ENCODE data around the gene KLHL29. TPM values are rescaled to one million over a fixed set of nuclear protein-coding genes. Genes with fewer than 3 reads are reported as not detected.

Gene KLHL29
- total RNA-seq, 1 donor from 2014 or later: 2.2 TPM

DNA sequence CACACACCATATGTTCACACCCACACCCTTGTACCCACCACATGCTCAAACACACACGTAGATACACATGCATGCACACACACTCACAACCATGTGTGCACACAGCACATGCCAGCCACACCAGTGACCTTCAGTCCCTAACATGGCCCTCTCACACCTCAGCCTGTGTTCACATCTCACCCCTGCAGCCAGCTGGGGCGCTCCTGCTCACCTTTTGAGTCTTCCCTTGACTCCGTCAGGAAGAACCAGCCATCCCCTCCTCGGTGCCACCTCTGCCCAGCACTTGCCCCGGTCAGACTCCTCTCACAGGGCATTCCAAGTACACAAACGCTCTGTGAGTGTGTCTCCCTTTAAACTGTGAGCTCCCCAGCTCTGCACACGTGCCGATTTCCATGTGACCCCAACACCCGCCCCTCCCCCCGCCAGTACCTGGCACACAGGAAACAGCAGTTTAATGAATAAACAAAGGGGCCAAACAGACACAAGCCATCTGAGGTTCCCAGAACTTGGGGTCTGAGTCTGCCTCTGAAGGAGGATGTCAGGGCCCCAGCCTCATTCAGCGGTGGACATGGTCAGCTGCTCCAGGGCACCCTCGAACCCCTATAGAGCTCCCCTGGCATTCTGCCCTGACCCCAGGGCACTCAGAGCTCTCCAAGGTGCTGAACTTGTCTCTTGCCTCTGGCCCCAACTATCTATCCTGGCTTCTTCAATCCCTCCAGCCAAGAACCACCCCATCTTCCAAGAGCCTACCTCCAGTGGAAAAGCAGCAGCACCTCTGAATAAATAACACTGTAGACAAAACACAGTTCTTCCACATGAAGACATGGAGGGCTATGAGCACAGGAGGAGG lies 289.1 kb downstream of the KLHL29 start:
- peak in 1 of 2 donors; percentile 8 for DNase-seq (ENCODE audit: low read depth in 2 of 2)

DNA sequence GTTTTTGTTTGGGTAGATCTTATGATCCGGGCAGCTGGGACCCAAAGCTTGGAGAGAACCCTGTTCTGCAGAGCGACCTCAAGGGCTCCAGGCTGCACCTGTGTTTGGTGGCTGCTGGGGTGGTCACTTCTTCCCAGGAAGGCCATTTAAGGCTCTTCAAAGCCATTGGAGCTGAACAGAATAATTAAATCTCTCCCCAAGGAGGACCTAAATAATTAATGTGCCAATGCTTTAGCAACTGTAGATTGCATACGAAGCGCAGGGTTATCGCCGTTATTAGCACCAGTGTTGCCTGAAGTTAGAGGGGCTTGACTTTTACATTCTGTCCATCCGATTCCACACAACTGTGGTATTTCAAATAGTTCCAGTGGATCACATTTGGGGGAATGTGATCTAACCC lies 290.5 kb downstream of the KLHL29 start:
- DNase-seq (ENCODE audit: low read depth in 2 of 2): no peak

DNA sequence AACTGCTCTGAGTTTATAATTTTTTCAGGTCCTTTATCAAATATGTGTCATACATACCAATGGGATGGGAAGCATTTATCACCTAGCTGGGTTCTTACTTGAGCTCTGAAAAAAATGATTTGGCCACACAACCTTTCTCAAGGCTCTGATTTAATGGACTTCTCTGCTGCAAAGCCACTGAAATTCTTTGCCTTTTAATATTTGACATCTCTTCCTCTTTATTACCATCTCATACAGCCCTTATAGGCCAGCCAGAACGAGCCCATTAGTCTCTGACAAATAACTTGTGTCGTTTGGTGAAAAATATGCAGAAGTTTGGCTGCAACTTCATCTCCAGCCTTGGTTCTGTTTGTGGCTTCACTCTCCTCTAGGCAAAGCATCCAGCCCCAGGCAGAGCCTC lies 292.9 kb downstream of the KLHL29 start:
- no peak for DNase-seq (ENCODE audit: low read depth in 2 of 2)

DNA sequence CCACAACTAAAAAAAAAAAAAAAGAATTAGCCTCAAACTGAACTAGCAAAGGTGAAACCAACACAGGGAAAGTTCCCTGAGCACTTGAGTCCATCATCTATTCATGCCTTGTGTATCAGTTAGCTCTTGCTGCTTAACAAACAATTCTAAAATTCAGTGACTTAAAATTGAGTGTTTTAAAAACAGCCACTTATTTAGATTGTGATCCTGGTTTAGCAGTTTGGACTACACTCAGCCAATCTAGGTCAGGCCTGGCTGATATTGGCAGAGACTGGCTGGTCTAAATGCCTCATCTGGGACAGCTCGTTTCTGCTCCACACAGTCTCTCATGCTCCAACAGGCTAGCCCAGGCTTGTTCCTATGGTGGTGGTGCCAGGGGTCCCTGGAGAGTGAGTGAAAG lies 294.1 kb downstream of the KLHL29 start:
- DNase-seq (ENCODE audit: low read depth in 2 of 2): no peak

DNA sequence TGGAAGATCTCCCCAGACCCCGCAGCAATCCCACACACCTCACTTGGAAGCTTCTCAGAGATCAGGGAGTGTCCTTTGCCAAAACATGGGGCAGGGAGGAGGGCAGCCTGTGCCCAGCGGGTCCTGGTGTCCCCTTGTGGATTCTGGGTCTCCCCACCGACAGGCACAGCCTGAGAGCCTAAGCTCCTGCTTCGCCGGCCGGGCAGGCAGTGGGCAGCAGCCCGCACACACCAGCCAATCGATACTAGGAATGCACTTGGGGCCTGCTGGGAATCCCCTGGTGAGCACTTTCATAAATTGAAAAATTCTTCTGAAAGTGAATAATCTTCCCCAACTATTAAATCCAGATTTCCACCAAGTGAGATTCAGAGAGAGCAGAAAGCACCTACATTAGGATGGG lies 296.0 kb downstream of the KLHL29 start:
- DNase-seq (ENCODE audit: low read depth in 2 of 2): no peak

DNA sequence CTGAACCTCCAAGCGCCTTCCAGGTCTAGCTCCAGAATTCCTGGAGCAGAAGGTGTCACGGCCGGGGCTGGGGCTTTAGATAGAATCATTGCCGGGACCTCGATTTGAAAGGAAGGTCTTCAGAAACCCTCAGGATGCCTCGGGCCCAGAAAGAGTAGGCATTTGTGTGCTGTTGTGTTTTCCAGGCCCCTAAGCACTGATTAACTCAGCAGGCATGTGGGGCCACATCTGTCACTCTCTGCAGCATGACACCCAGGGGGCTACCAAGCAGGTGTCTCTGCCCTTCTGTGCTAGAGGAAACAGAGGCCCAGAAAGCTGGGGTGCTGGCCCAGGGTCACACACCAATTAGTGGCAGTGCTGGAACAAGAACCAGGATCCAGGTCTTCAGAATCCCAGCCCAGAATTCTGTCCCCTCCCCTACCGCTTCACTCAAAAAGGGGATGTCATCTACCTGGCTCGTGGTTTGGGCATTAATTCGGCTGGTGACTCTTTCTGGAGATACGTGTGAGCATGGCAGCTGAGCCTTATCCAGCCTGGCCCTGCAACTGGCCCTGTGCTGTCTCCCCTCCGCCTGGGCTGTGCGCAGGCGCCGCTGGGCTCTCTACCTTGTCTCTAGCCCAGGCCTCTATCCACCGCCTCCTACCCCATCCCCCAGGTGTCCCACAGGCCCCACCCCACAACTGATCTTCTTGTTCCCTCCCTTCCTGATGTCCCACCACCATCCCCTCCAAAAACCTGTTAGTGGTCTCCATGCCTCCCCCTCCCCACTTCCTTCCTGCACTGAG lies 296.6 kb downstream of the KLHL29 start:
- no peak for DNase-seq (ENCODE audit: low read depth in 2 of 2)

DNA sequence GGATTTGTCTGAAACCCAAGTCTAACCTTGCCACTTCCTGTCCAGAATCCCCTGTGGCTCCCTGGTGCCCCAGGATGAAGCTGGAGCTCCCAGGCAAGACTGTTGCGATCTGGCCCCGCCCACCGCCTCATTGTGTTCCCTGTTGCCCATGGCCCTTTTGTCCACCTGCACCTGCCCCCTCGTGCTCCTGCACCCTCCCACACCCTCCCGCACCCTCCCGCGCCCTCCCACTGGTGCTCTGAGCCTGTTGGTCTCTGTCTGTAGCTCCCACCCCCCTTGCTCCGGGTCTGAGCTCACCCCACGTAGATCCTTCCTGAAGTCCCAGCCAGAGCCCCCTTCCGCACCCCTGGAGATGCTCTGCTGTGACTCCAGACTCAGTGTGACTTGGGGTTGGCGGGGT lies 297.5 kb downstream of the KLHL29 start:
- no peak for DNase-seq (ENCODE audit: low read depth in 2 of 2)

DNA sequence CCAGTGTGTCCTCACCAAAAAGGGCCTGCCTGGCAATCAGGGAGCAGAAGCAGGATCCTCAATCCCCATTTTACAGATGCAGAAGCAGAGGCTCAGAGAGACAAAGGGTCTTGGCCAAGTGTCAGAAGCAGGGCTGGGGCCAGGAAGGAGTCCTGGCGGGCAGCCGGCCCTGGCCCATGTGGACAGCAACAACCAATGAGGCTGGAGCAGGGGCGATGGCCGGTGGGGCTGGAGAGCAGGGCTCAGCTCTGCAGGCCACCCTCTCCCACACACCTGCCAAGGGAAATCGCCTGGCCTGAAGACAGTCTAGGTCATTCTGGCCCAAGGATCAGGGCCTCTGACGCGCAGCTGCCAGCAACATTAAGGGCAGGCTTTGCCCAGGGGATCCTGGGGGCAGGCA lies 298.0 kb downstream of the KLHL29 start:
- no peak for DNase-seq (ENCODE audit: low read depth in 2 of 2)

DNA sequence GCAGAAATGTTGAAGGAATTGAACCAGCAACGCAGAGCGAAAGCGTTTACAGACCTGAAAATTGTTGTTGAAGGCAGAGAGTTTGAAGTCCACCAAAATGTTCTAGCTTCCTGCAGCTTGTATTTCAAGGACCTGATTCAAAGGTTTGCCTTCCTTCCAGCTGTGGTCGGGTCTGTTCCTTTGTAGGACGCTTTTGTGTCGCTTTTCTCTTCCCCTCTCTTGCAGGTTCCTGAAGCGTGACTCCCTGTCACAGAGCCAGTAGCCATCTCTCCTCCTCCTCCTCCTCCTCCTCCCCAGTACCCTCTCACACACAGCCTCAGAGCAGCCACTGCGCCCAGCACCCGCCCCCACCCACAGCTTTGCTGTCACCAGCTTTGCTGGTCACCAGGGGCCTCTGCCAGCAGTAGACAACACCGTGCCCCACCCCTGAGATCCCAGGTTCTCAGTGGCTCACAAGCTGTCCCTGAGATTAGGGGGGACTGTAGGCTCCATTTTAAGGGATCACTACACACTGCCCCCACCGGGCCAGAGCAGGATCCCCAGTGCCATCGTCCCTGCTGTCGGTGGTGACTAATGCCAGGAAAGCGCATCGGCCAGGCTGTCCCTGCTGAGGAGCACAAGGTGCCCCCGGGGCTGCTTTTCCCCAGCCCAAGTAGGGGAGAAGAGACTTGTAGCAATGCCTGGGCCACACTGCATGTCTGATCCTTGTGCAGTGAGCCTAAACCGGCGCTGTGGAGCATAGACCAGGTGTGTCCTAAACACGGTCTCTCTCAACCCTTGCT lies 299.6 kb downstream of the KLHL29 start:
- DNase-seq (ENCODE audit: low read depth in 2 of 2): no peak

DNA sequence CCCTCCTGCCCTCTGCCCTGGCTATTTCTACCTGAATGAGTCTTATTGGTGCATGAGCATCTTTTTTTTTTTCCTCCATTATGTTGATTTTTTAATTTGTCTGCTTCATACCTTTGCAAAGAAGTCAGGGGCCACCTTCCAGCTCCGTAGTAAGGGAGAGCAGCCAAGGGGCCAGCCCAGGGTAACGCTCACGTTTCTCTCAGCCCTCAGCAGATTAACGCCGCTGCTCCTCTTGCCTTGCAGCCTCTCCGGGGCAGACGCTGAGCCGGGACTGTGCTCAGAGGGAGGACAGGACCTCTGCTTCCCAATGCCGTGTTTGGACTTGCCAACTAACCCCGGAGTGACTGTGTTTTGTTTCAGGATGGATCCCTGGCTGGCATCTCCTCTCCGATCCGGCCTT lies 300.2 kb downstream of the KLHL29 start:
- DNase-seq (ENCODE audit: low read depth in 2 of 2): no peak

DNA sequence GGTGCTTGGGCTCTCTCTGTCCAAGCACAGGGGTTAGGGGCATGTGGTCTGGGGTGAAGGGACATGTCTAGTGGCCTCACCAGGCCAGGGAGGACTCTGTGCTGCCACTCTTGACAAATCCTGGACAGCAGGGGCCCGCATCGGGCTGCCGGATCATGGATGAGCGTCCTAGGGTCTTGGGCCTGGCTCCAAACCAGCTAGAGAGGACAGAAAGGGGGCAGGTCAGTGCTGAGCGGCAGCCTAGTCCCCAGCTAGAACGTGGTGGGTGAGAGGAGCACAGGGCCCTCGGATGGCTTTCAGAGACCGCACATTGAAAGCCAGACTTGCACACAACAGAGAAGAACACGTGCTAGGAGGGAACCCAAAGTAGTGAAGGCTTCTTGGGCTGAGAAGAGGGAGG lies 300.7 kb downstream of the KLHL29 start:
- DNase-seq (ENCODE audit: low read depth in 2 of 2): no peak

DNA sequence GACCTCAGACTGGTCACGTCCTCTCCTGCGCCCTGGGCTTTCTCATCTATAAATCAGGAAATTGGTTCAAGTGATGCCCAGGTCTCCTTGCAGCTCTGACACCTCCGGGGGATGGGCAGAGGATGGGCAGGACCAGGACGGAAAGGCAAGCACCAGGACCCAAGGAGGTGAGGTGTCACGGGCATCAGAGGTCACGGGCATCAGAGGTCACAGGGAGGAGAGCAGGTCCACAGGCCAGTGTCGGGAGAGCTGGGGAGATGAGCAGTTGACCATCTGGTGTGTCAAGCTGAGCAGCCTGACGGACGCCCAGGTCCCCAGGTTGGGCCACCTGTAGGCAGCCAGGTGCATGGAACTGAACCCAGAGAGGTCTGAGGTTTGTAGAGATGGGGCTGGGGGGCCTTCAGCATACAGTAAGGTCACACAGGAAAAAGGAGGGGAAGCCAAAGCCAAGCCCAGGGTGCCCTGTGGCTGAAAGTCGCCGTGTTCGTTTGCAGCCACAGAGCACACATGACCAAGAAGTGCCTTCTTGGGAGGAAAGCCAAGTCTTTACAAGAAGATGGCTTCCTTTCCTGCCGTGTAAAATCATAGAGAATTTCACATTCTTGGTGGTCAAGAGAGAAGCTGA lies 301.5 kb downstream of the KLHL29 start:
- DNase-seq (ENCODE audit: low read depth in 2 of 2): no peak

DNA sequence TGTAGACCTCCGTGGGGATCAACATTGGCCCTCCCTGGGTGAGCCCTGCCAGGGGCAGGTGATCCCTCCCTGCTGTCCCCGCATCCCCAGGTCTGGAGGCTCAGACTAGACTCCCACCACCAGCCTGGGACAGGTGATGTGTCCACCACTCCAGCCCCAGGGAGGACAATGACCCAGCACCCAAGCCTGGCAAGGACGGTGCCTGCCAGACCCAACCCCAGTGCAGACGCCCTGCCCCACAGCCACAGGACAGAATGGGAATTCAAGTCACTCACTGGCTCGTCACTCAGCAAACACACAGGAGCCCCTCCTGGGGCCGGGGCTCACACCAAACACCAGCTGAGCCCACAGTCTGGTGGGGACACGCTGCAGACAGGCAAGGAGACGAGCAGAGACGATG lies 302.2 kb downstream of the KLHL29 start:
- DNase-seq (ENCODE audit: low read depth in 2 of 2): no peak

DNA sequence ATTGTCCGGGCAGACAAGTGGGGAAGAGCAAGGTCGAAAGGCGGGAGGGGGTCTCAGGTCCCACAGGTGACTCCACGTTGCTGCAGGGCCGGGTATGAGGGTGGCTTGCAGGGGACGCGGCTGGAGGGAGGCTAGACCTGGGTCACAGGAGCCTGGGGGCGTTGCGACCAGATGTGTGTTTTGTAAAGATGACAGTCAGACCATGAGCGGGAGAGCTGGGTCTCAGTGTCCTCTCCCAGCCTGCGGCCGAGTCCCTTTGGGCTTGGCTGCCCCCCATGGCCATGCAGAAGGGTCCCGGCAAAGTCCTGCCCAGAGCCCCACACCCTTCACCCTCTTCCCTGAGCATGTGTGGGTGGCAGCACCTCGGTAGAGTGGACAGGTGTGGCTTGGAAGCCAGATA lies 302.7 kb downstream of the KLHL29 start:
- no peak for DNase-seq (ENCODE audit: low read depth in 2 of 2)

DNA sequence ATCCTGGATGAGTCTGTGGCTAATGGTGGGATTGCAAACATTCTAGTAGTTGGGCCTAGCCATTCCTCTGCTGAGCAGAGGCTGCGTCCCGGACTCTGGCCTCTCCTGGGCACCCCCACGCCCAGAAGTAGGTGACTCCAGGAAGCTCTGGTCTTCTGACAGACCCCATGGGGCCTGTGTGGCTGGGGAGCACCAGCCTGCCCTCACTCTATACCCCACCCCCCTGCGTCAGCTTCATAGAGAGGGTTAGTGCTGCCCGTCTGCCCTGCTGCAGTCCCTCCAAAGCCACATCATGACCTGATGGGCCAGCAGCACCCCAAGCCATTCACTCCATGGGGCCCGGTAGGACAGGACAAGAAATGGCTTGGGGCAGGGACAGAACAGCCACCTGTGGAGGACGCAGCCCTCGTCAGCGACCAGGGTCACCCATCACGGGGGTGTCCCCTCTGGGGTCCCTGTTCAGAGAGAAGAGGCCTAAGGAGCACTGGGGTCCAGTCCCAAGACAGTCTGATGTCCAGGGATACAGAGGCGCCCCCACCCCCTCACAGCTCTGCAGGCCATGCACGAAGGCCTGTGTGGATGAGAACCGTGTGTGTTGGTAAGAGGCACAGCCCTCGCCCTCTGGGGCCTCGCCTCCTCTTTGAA lies 303.6 kb downstream of the KLHL29 start:
- no peak for DNase-seq (ENCODE audit: low read depth in 2 of 2)

DNA sequence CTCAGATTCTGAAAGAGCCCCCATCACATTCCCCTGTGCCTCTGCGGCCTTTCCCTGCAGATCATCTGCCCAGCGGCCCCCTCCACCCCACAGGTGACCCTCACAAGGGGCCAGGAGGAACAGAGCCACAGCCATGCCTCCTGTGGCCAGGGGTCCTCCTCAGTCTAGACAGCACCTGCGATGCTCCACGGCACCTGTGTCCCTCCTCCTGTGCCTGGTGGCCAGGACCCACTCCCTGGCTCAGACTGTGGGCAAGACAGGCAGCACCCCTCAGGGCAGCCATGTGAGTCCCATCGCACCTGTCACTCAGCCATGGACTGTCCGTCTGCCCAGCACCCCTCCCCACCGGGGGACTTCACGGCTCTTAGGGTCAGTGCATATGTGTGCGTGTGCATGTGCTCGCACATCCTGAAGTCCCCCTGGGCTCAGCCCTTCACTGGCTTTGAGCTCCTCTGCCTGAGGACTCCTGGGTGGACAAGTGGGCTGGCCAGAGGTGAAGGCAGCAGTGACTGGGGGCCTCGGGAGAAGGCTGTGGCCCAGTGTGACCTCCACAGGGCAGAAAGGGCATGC lies 304.2 kb downstream of the KLHL29 start:
- no peak for DNase-seq (ENCODE audit: low read depth in 2 of 2)

DNA sequence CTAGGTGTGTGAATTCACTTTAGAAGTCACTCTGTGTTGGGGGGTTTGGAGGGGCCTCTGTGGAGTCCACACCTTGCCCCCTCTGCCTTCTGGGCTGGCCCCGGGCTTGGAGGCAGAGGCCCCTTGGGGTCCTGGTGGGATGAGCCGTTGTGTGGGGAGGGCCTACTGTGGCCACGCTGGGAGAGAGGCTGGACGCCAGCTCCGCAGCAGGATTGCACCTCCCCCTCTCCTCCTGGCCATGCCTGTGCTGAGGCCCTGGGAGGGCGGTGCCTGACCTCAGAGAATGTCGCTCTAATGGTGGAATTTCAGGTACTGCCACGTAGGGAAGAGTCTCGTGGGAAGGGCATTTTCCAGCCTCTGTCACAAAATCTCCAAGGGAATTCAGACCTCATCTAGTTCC lies 304.9 kb downstream of the KLHL29 start:
- DNase-seq (ENCODE audit: low read depth in 2 of 2): no peak

DNA sequence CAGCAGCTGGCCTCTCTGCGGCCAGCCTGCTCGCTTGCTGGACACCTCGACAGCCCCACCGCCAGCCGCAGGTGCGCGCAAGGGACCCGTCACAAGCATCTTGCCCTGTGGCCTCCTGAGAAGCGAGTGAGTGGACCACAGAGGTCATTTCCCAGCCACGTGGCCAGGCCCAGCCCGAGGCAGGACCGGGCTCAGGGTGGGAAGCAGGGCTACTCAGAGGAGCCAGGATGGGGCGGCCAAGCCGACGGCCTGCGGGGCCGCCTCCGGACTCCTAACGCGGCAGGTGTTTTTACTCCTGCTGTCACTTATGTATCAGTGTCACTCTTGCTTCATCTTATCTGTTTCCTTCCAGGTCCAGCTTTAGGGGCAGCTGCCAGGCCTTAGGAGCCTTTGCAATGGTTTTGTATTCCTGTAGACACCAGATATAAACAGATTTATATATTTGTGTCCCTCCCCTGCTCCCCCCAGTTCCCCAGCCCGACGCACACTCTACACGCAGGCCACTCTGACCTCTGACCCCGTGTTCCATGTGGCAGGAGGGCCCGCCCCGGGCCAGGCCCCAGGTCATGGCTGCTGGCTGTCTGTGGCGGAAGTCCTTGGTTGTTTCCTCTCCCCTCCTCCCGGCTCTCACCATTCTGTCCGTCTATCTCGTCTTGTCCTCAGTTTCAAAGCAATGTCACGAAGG lies 305.6 kb downstream of the KLHL29 start:
- peak in 1 of 2 donors; percentile 3 for DNase-seq (ENCODE audit: low read depth in 2 of 2)

DNA sequence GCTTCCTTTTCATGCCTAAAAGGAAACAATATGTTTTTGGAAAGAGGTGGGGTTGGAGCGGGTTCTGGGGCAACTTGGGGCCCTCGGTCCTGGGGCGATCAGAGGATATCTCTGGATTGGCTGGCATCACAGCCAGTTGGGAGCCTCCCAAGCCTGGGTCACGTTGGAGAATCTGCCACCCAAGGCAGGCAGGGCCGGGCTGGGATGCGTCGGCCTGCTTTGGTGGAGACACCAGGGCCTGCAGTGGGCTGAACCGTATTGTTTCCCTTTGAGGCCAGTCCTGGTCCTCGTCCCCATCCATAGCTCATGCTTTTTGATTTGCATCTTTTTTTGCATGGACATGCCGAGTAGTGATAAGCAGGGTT lies 306.1 kb downstream of the KLHL29 start:
- no peak for DNase-seq (ENCODE audit: low read depth in 2 of 2)

DNA sequence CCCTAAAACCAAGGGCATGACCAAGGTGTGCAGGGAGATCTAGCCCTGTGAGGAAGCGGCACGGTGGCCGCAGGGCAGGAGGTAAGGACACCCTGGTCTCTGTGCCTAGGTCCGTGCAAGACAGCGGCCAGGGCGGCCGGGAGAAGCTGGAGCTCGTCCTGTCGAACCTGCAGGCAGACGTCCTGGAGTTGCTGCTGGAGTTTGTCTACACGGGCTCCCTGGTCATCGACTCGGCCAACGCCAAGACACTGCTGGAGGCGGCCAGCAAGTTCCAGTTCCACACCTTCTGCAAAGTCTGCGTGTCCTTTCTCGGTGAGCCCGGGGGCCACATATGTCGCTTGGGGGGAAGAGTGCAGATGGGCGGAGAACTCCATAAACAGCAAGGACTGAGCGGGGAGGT lies 306.6 kb downstream of the KLHL29 start:
- DNase-seq (ENCODE audit: low read depth in 2 of 2): no peak
